Measurements from ENCODE around the gene PTPRB.

- TF ChIP-seq CTCF (IDR thresholded peaks at IDR 0.05; ENCODE audit: poor library complexity) (no peak), EZH2 (IDR thresholded peaks at IDR 0.05; ENCODE audit: borderline replicate concordance) (no peak)
Observed at GRCh38 chr12:70615174-70615866, 21.9 kb downstream of the PTPRB start.

All from hepatocyte (in vitro differentiated cells).